CD8-positive, alpha-beta memory T cell (primary cell): ENCODE data around the gene TOPBP1. TPM values are rescaled to one million over a fixed set of nuclear protein-coding genes. Genes with fewer than 3 reads are reported as not detected.
A peak's percentile ranks its signal among the peaks of the same experiment; 100 is the strongest.
"Not testable (repeated sequence)": the region's sequence is repeated elsewhere in the genome, so short reads cannot be mapped to it uniquely, and the experiment has no call there.

Experiments used
- CTCF ChIA-PET: fragments of 350-600 bp; sonication (Branson Sonifier 250); formaldehyde crosslinking; loops from one replicate; lab custom pipeline; 2021; ENCODE audit warnings: antibody characterized with exemption; lab: Charles Lee
- POLR2A ChIA-PET: fragments of 350-600 bp; sonication (Branson Sonifier 250); formaldehyde crosslinking; loops from one replicate; lab custom pipeline; 2021; ENCODE audit warnings: antibody characterized with exemption; lab: Charles Lee
- DNase-seq, 5 donors: peaks; one replicate each; pipeline versions ENCODE4 v3.0.0 to v3.0.0-alpha.2; 2020 to 2022; ENCODE audit warnings: mixed read lengths in 1 of 5
- H3K27ac ChIP-seq: one replicate; pipeline ENCODE4 v1.7.0; 2013; ENCODE audit warnings: low read depth, mild to moderate bottlenecking, low read length, moderate library complexity
- H3K27me3 ChIP-seq: 2 replicates; pipeline ENCODE4 v1.7.0; 2013; ENCODE audit warnings: low read length, mild to moderate bottlenecking; ENCODE audit not compliant: insufficient read depth, poor library complexity, severe bottlenecking
- H3K36me3 ChIP-seq: 2 replicates; pipeline ENCODE4 v1.7.0; 2013; ENCODE audit warnings: mild to moderate bottlenecking, low read length, moderate library complexity; ENCODE audit not compliant: insufficient read depth
- H3K4me1 ChIP-seq: 2 replicates; pipeline ENCODE4 v1.7.0; 2013; ENCODE audit warnings: mild to moderate bottlenecking, low read length, moderate library complexity; ENCODE audit not compliant: insufficient read depth
- H3K4me3 ChIP-seq: 2 replicates; pipeline ENCODE4 v1.7.0; 2013; ENCODE audit warnings: mild to moderate bottlenecking, low read length
- H3K9me3 ChIP-seq: 2 replicates; pipeline ENCODE4 v1.7.0; 2013; ENCODE audit warnings: mild to moderate bottlenecking, low read length
- H3K27ac Mint-ChIP-seq, 8 donors: one replicate each; pipeline ENCODE4 v1.8.0; 2020 to 2021; ENCODE audit warnings: mixed read lengths in 8 of 8, mild to moderate bottlenecking in 6 of 8, inconsistent platforms in 3 of 8, moderate library complexity in 3 of 8
- H3K27me3 Mint-ChIP-seq, 2 donors: one replicate each; pipeline ENCODE4 v1.8.0; 2020 to 2021; ENCODE audit warnings: mixed read lengths in 2 of 2, mild to moderate bottlenecking in 1 of 2, moderate library complexity in 1 of 2
- H3K36me3 Mint-ChIP-seq, 3 donors: one replicate each; pipeline ENCODE4 v1.8.0; 2020 to 2021; ENCODE audit warnings: mixed read lengths in 3 of 3, inconsistent platforms in 1 of 3, mild to moderate bottlenecking in 1 of 3
- H3K4me1 Mint-ChIP-seq, 3 donors: one replicate each; pipeline ENCODE4 v1.8.0; 2020 to 2021; ENCODE audit warnings: mixed read lengths in 3 of 3, inconsistent platforms in 1 of 3, mild to moderate bottlenecking in 1 of 3
- H3K4me3 Mint-ChIP-seq, 7 donors: one replicate each; pipeline ENCODE4 v1.8.0; 2020 to 2021; ENCODE audit warnings: mixed read lengths in 7 of 7, mild to moderate bottlenecking in 6 of 7, moderate library complexity in 4 of 7, inconsistent platforms in 2 of 7
- H3K9me3 Mint-ChIP-seq, 5 donors: one replicate each; pipeline ENCODE4 v1.8.0; 2020 to 2022; ENCODE audit warnings: mixed read lengths in 5 of 5, mild to moderate bottlenecking in 3 of 5, moderate library complexity in 2 of 5, inconsistent platforms in 1 of 5
- polyA plus RNA-seq: library from polyadenylated mRNA; unstranded; fragments of 300-500 nt; fragmentation: Illumina TruSeq; gene quantifications from one replicate; pipeline ENCODE4 v1.2.3, GENCODE V29; 2021
- total RNA-seq, 2 experiments: library from RNA; stranded (reverse); gene quantifications; one replicate each; pipeline ENCODE4 v1.2.3, GENCODE V29; 2021

Gene TOPBP1
- total and polyA plus RNA-seq, 3 experiments from 2014 or later = 11.3 to 72.6 (median 72.0) TPM

GRCh38 chr3:133563816-133564215, 97.9 kb downstream of the TOPBP1 start:
- H3K4me1 ChIP-seq = no peaks in the 10 kb centered on the region
- H3K9me3 ChIP-seq = no peaks in the 10 kb centered on the region
- Mint-ChIP-seq H3K9me3 (peaks cover 0 to 2% (median 0%) of the 10 kb centered on the region in 5 donors), H3K27me3 (peaks cover 0 to 2% of the 10 kb centered on the region in 2 donors), H3K4me1 (no peaks in the 10 kb centered on the region), H3K4me3 (no peak overlapping the region), H3K27ac (peak overlapping the region in 1 of 8 donors; percentile 38), H3K36me3 (peaks cover 0 to 5% (median 0%) of the 10 kb centered on the region in 3 donors)
- H3K27me3 ChIP-seq = no peaks in the 10 kb centered on the region
- ChIA-PET POLR2A (interaction anchor here (0.8 kb wide), 1 partner anchor 8 kb away, joined by 6 read pairs; no protein-coding TSS in a partner anchor), CTCF (no interaction called here)
- DNase-seq = no peak
- H3K36me3 ChIP-seq = no peaks in the 10 kb centered on the region
- no peak overlapping the region for H3K27ac ChIP-seq
- H3K4me3 ChIP-seq = no peak overlapping the region

GRCh38 chr3:133563186-133563591, 98.6 kb downstream of the TOPBP1 start:
- DNase-seq = no peak
- H3K9me3 ChIP-seq = no peaks in the 10 kb centered on the region
- Mint-ChIP-seq H3K27ac (no peak overlapping the region), H3K9me3 (peaks cover 0 to 2% (median 0%) of the 10 kb centered on the region in 5 donors), H3K36me3 (peaks cover 0 to 11% (median 0%) of the 10 kb centered on the region in 3 donors), H3K27me3 (peaks cover 0 to 2% of the 10 kb centered on the region in 2 donors), H3K4me1 (no peaks in the 10 kb centered on the region), H3K4me3 (no peak overlapping the region)
- no peaks in the 10 kb centered on the region for H3K27me3 ChIP-seq
- no peaks in the 10 kb centered on the region for H3K4me1 ChIP-seq
- H3K36me3 ChIP-seq = no peaks in the 10 kb centered on the region
- POLR2A ChIA-PET = interaction anchor here (0.8 kb wide), 1 partner anchor 9 kb away, joined by 6 read pairs; no protein-coding TSS in a partner anchor
- no peak overlapping the region for H3K27ac ChIP-seq
- CTCF ChIA-PET = interaction anchor here (0.7 kb wide), 1 partner anchor 100 kb away, joined by 3 read pairs; no protein-coding TSS in a partner anchor
- H3K4me3 ChIP-seq = no peak overlapping the region

- H3K4me3 Mint-ChIP-seq = no peak overlapping the region
- H3K27ac Mint-ChIP-seq = peak overlapping the region in 1 of 8 donors; percentile 33
- no peaks in the 10 kb centered on the region for H3K27me3 ChIP-seq
- H3K4me1 Mint-ChIP-seq = no peaks in the 10 kb centered on the region
- H3K9me3 ChIP-seq = no peaks in the 10 kb centered on the region
- peaks cover 0 to 2% (median 0%) of the 10 kb centered on the region in 5 donors for H3K9me3 Mint-ChIP-seq
- H3K27ac ChIP-seq = no peak overlapping the region
- H3K4me3 ChIP-seq = no peak overlapping the region
- peaks cover 0 to 2% of the 10 kb centered on the region in 2 donors for H3K27me3 Mint-ChIP-seq
- H3K4me1 ChIP-seq = no peaks in the 10 kb centered on the region
- no peak for DNase-seq
- H3K36me3 ChIP-seq = no peaks in the 10 kb centered on the region
- POLR2A ChIA-PET = no interaction called here
- CTCF ChIA-PET = interaction anchor here (1.1 kb wide), 1 partner anchor 16 kb away, joined by 3 read pairs; no protein-coding TSS in a partner anchor
- H3K36me3 Mint-ChIP-seq = peaks cover 0 to 12% (median 0%) of the 10 kb centered on the region in 3 donors
Observed at GRCh38 chr3:133562376-133562775, 99.4 kb downstream of the TOPBP1 start.

GRCh38 chr3:133561679-133562078, 100.1 kb downstream of the TOPBP1 start:
- no peak overlapping the region for H3K4me3 ChIP-seq
- H3K4me1 Mint-ChIP-seq = no peaks in the 10 kb centered on the region
- H3K27me3 ChIP-seq = no peaks in the 10 kb centered on the region
- POLR2A ChIA-PET = no interaction called here
- H3K9me3 ChIP-seq = no peaks in the 10 kb centered on the region
- H3K36me3 ChIP-seq = no peaks in the 10 kb centered on the region
- peaks cover 0 to 2% (median 0%) of the 10 kb centered on the region in 5 donors for H3K9me3 Mint-ChIP-seq
- no peak overlapping the region for H3K27ac ChIP-seq
- H3K4me1 ChIP-seq = no peaks in the 10 kb centered on the region
- H3K27me3 Mint-ChIP-seq = peaks cover 0 to 2% of the 10 kb centered on the region in 2 donors
- no peak overlapping the region for H3K4me3 Mint-ChIP-seq
- peaks cover 0 to 12% (median 0%) of the 10 kb centered on the region in 3 donors for H3K36me3 Mint-ChIP-seq
- CTCF ChIA-PET = interaction anchor here (1.1 kb wide), 1 partner anchor 17 kb away, joined by 3 read pairs; no protein-coding TSS in a partner anchor
- DNase-seq = no peak
- no peak overlapping the region for H3K27ac Mint-ChIP-seq

- H3K27me3 ChIP-seq, H3K4me3 ChIP-seq, H3K4me3 Mint-ChIP-seq, H3K4me1 Mint-ChIP-seq, H3K27ac Mint-ChIP-seq, H3K36me3 ChIP-seq, H3K9me3 ChIP-seq, H3K4me1 ChIP-seq, H3K9me3 Mint-ChIP-seq, H3K27me3 Mint-ChIP-seq, POLR2A ChIA-PET, CTCF ChIA-PET, DNase-seq, H3K36me3 Mint-ChIP-seq, H3K27ac ChIP-seq: not testable (repeated sequence)
Observed at GRCh38 chr3:133551589-133551988, 110.2 kb downstream of the TOPBP1 start.

Other genes starting within 250 kb of the TOPBP1 start
- gene CDV3, start 88.3 kb downstream of the TOPBP1 start, total RNA-seq = 100 to 1,000 TPM; 298 to 322 TPM
- gene CDV3, start 88.3 kb downstream of the TOPBP1 start, polyA plus RNA-seq = 71.5 TPM
- gene TF, start 84.5 kb upstream of the TOPBP1 start, total RNA-seq = under 1 TPM; 0.02 to 0.26 TPM
- gene TF, start 84.5 kb upstream of the TOPBP1 start, polyA plus RNA-seq = not detected
- gene SRPRB, start 143.9 kb upstream of the TOPBP1 start, total RNA-seq = 100 to 1,000 TPM; 128 to 129 TPM
- 60.0 TPM for gene SRPRB, start 143.9 kb upstream of the TOPBP1 start, polyA plus RNA-seq
- under 1 TPM; 0.24 to 0.73 TPM for gene RAB6B, start 233.9 kb upstream of the TOPBP1 start, total RNA-seq
- gene RAB6B, start 233.9 kb upstream of the TOPBP1 start, polyA plus RNA-seq = 1.7 TPM